ENCODE results near the gene PLEKHN1. TPM values are rescaled to one million over a fixed set of nuclear protein-coding genes. Genes with fewer than 3 reads are reported as not detected.
"Not testable (repeated sequence)": the region's sequence is repeated elsewhere in the genome, so short reads cannot be mapped to it uniquely, and the experiment has no call there.

The PLEKHN1 gene
- polyA plus RNA-seq, 1 donor: 0.49 TPM

GRCh38 chr1:970973-971730 is 4.9 kb downstream of the PLEKHN1 start:
- H3K9me3 ChIP-seq (ENCODE audit: control insufficient read depth, low read depth, low read length): peaks cover 21% of the 10 kb centered on the region
- no peaks in the 10 kb centered on the region for H3K36me3 ChIP-seq (ENCODE audit: control insufficient read depth, insufficient read depth, low read length)
- H3K4me3 ChIP-seq (ENCODE audit: low read length): no peak overlapping the region
- no peak for DNase-seq
- WGBS (ENCODE audit: insufficient coverage, low lambda C conversion rate): no CpG with 5 or more reads among the region's 42 CpGs
- no peak overlapping the region for H3K27ac ChIP-seq (ENCODE audit: low read length)
- H3K27me3 ChIP-seq (ENCODE audit: control insufficient read depth, insufficient read depth, low read length): peaks cover 92% of the 10 kb centered on the region
- peaks cover 9% of the 10 kb centered on the region for H3K4me1 ChIP-seq (ENCODE audit: control insufficient read depth, insufficient read depth, low read length)

GRCh38 chr1:971751-972506 is 5.6 kb downstream of the PLEKHN1 start:
- Histone ChIP-seq H3K27me3 (ENCODE audit: control insufficient read depth, insufficient read depth, low read length) (peaks cover 88% of the 10 kb centered on the region), H3K4me3 (ENCODE audit: low read length) (no peak overlapping the region)
- no CpG with 5 or more reads among the region's 34 CpGs for WGBS (ENCODE audit: insufficient coverage, low lambda C conversion rate)

DNA sequence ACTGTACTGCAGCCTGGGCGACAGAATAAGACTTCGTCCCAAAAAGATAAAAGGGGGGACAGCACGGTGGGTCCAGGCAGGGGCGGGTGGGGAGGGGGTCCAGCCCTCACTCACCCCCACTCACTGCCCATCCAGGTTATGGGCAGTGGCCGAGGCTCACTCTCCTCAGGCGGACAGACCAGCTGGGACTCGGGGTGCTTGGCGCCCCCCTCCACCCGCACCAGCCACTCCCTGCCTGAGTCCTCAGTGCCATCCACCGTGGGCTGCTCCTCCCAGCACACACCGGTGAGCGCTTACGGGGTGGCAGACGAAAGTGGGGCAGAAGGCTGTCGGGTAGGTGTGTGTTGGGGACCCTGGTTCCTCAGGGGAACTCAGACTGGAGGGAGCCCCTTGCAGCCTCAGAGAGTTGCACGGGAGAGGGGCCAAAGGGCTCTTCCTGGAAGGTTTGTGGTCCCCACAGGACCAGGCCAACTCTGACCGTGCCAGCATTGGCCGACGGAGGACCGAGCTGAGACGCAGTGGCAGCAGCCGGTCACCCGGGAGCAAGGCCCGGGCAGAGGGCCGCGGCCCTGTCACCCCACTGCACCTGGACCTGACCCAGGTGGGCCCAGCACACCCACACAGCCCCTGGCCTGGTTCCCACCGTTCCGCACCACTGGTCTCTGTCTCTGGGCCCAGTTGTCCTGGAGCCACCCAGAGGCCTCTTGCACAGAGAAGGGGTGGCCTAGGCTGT is 6.6 kb downstream of the PLEKHN1 start:
- Histone ChIP-seq H3K27ac (ENCODE audit: low read length) (no peak overlapping the region), H3K4me3 (ENCODE audit: low read length) (no peak overlapping the region), H3K27me3 (ENCODE audit: control insufficient read depth, insufficient read depth, low read length) (peaks cover 79% of the 10 kb centered on the region), H3K4me1 (ENCODE audit: control insufficient read depth, insufficient read depth, low read length) (peaks cover 8% of the 10 kb centered on the region), H3K9me3 (ENCODE audit: control insufficient read depth, low read depth, low read length) (peaks cover 13% of the 10 kb centered on the region), H3K36me3 (ENCODE audit: control insufficient read depth, insufficient read depth, low read length) (no peaks in the 10 kb centered on the region)
- no CpG with 5 or more reads among the region's 28 CpGs for WGBS (ENCODE audit: insufficient coverage, low lambda C conversion rate)
- no peak for DNase-seq

More at GRCh38 chr1:971751-972506, 5.6 kb downstream of the PLEKHN1 start:
- H3K36me3 ChIP-seq (ENCODE audit: control insufficient read depth, insufficient read depth, low read length): no peaks in the 10 kb centered on the region
- H3K4me1 ChIP-seq (ENCODE audit: control insufficient read depth, insufficient read depth, low read length): peaks cover 8% of the 10 kb centered on the region
- peaks cover 18% of the 10 kb centered on the region for H3K9me3 ChIP-seq (ENCODE audit: control insufficient read depth, low read depth, low read length)
- no peak for DNase-seq
- H3K27ac ChIP-seq (ENCODE audit: low read length): no peak overlapping the region

GRCh38 chr1:973459-974292 is 7.4 kb downstream of the PLEKHN1 start:
- H3K36me3 ChIP-seq (ENCODE audit: control insufficient read depth, insufficient read depth, low read length): no peaks in the 10 kb centered on the region
- no peak overlapping the region for H3K4me3 ChIP-seq (ENCODE audit: low read length)
- peaks cover 21% of the 10 kb centered on the region for H3K9me3 ChIP-seq (ENCODE audit: control insufficient read depth, low read depth, low read length)
- H3K27ac ChIP-seq (ENCODE audit: low read length): no peak overlapping the region
- DNase-seq: no peak
- H3K4me1 ChIP-seq (ENCODE audit: control insufficient read depth, insufficient read depth, low read length): peaks cover 8% of the 10 kb centered on the region
- peaks cover 71% of the 10 kb centered on the region for H3K27me3 ChIP-seq (ENCODE audit: control insufficient read depth, insufficient read depth, low read length)
- WGBS (ENCODE audit: insufficient coverage, low lambda C conversion rate): no CpG with 5 or more reads among the region's 28 CpGs

- peaks cover 65% of the 10 kb centered on the region for H3K27me3 ChIP-seq (ENCODE audit: control insufficient read depth, insufficient read depth, low read length)
- no peak for DNase-seq
Observed at GRCh38 chr1:974293-974640, 8.0 kb downstream of the PLEKHN1 start.

DNA sequence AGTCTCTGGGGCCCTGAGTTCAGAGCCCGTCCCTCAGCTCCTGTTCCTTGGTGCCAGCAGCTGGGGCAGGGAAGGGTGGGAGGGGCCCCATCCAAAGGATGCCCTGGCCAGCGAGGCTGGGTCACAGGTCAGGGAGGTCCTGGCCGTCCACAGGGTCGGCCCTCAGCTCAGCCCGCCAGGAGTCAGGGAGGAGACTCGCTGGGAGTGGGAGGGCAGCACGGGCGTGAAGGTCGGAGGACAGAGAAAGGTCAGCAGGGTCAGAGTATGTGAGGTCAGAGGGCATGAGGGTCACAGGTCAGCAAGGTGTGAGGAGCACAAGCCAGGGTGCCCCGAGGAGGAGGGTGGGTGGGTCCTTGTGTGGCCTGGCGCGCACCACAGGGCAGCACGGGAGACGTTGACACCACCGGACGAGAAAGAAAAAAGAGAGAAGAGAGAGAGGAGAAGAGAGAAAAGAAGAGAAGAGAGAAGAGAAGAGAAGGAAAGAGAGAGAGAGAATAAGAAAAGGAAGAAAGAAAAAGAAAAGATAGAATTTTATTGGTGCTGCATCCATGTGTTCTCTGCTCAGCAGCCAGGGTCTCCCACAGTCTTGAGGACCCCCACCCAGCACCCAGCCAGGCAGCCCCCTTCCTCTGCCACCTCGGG is 8.5 kb downstream of the PLEKHN1 start:
- H3K4me1 ChIP-seq (ENCODE audit: control insufficient read depth, insufficient read depth, low read length): peaks cover 8% of the 10 kb centered on the region
- 87% methylated on average over 7 of the region's 17 CpGs for WGBS (ENCODE audit: insufficient coverage, low lambda C conversion rate)
- no peak for DNase-seq
- no peak overlapping the region for H3K4me3 ChIP-seq (ENCODE audit: low read length)
- peaks cover 60% of the 10 kb centered on the region for H3K27me3 ChIP-seq (ENCODE audit: control insufficient read depth, insufficient read depth, low read length)
- H3K27ac ChIP-seq (ENCODE audit: low read length): no peak overlapping the region
- H3K36me3 ChIP-seq (ENCODE audit: control insufficient read depth, insufficient read depth, low read length): no peaks in the 10 kb centered on the region
- peaks cover 30% of the 10 kb centered on the region for H3K9me3 ChIP-seq (ENCODE audit: control insufficient read depth, low read depth, low read length)

More at GRCh38 chr1:974293-974640, 8.0 kb downstream of the PLEKHN1 start:
- Histone ChIP-seq H3K9me3 (ENCODE audit: control insufficient read depth, low read depth, low read length) (peaks cover 27% of the 10 kb centered on the region), H3K36me3 (ENCODE audit: control insufficient read depth, insufficient read depth, low read length) (no peaks in the 10 kb centered on the region), H3K27ac (ENCODE audit: low read length) (no peak overlapping the region), H3K4me1 (ENCODE audit: control insufficient read depth, insufficient read depth, low read length) (peaks cover 8% of the 10 kb centered on the region), H3K4me3 (ENCODE audit: low read length) (no peak overlapping the region)
- no CpG with 5 or more reads among the region's 11 CpGs for WGBS (ENCODE audit: insufficient coverage, low lambda C conversion rate)

- H3K4me3 ChIP-seq (ENCODE audit: low read length): no peak overlapping the region
- peaks cover 26% of the 10 kb centered on the region for H3K9me3 ChIP-seq (ENCODE audit: control insufficient read depth, low read depth, low read length)
- no peak for DNase-seq
- no peaks in the 10 kb centered on the region for H3K36me3 ChIP-seq (ENCODE audit: control insufficient read depth, insufficient read depth, low read length)
- H3K27me3 ChIP-seq (ENCODE audit: control insufficient read depth, insufficient read depth, low read length): peaks cover 54% of the 10 kb centered on the region
- no peak overlapping the region for H3K27ac ChIP-seq (ENCODE audit: low read length)
- H3K4me1 ChIP-seq (ENCODE audit: control insufficient read depth, insufficient read depth, low read length): peaks cover 8% of the 10 kb centered on the region
- no CpG with 5 or more reads among the region's 9 CpGs for whole genome bisulfite sequencing (ENCODE audit: insufficient coverage, low lambda C conversion rate)
Observed at GRCh38 chr1:975365-975764, 9.1 kb downstream of the PLEKHN1 start.

DNA sequence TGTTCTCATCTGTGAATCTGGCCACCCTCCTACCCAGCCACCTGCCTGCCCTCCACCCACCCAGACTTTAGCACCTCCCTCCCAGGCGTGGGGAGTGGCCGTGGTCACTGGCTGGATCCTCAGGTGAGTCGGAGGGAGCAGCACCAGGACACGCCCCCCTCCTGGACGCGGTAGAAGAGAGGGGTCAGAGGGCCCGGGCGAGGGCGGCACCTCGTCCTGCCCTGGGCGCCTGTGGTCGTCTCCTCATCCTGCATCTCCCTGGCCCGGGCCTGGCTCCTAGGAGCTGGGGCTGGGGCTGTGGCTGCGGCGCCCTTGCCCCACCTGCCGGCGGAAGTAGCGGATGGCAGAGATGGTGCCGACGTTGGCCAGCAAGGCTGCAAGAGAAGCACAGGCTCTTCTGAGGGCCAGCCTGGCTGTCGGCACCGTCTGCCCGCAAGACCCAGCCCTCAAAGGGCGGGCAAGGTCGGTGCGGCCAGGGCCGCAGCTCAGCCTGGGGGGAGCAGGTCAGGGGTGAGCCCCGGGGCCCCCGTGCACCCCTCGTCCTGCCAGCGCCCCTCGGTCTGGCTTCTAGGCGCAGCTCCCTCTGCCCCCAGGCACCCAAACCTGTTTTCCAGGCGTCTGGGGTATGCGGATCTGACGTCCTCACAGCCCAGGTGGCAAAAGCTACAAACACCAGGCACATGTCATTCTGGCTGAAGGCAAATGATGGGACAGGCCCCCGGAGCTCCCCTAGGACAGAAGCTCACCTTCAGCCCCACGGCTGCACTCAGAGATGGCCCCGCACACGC is 9.8 kb downstream of the PLEKHN1 start:
- Histone ChIP-seq H3K9me3 (ENCODE audit: control insufficient read depth, low read depth, low read length) (peaks cover 23% of the 10 kb centered on the region), H3K36me3 (ENCODE audit: control insufficient read depth, insufficient read depth, low read length) (no peaks in the 10 kb centered on the region), H3K27ac (ENCODE audit: low read length) (no peak overlapping the region), H3K4me1 (ENCODE audit: control insufficient read depth, insufficient read depth, low read length) (peaks cover 8% of the 10 kb centered on the region), H3K27me3 (ENCODE audit: control insufficient read depth, insufficient read depth, low read length) (peaks cover 49% of the 10 kb centered on the region), H3K4me3 (ENCODE audit: low read length) (no peak overlapping the region)
- no CpG with 5 or more reads among the region's 40 CpGs for WGBS (ENCODE audit: insufficient coverage, low lambda C conversion rate)
- peak; percentile 39 to 53 for DNase-seq

GRCh38 chr1:976791-977190 is 10.5 kb downstream of the PLEKHN1 start:
- not testable (repeated sequence) for DNase-seq; H3K4me3 ChIP-seq (ENCODE audit: low read length); H3K36me3 ChIP-seq (ENCODE audit: control insufficient read depth, insufficient read depth, low read length); H3K27ac ChIP-seq (ENCODE audit: low read length); H3K4me1 ChIP-seq (ENCODE audit: control insufficient read depth, insufficient read depth, low read length)
- peaks cover 22% of the 10 kb centered on the region for H3K9me3 ChIP-seq (ENCODE audit: control insufficient read depth, low read depth, low read length)
- no CpG with 5 or more reads among the region's 39 CpGs for WGBS (ENCODE audit: insufficient coverage, low lambda C conversion rate)
- H3K27me3 ChIP-seq (ENCODE audit: control insufficient read depth, insufficient read depth, low read length): peaks cover 42% of the 10 kb centered on the region
